KBM-7 (cell line): ENCODE results near the gene C10orf67.

ENCODE experiments used
- DNase-seq: peaks from one replicate; pipeline ENCODE4 v3.0.0-alpha.2; 2015
- in situ Hi-C: fragments of 300-500 bp; cut with MboI; formaldehyde crosslinking; loops from 2 replicates; pipeline ENCODE4 v1.14.3; 2020; ENCODE audit warnings: low sequenced_read_pairs, low pct_unique_long_range_greater_than_20kb, mixed read lengths

C10orf67 gene

DNA sequence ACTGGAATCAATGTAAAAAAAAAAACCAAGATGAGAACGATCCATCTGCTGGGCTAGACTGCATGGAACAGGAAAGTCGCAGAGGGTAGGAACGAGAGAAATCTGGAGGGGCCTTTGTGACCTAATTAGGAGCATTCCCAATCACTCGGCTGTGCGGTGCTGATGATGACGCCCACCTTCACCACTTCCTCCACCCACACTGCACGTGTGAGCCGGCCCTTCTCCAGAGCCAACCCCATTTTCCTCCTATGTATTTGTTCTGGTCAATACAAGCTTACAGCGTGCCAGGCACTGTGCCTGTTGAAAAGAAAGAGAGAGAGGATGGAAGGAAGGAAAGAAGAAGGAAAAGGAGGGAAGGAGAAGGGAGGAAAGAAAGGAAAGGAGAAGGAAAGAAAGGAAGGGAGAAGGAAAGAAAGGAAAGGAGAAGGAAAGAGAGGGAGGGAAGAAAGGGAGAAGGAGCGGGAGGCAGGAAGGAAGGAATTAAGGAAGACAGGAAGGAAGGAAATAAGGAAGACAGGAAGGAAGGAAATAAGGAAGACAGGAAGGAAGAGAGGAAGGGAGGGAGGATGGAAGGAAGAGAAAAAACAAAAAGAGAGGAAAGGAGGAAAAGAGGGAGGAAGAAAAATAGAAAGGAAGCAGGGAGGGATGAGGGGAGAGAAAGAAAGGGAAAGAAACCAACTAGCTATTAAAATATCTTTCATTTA lies 188.0 kb downstream of the C10orf67 start:
- in situ Hi-C loops, result loop anchor here (25.0 kb wide), 1 partner anchor 131 kb away; no protein-coding TSS in a partner anchor

DNA sequence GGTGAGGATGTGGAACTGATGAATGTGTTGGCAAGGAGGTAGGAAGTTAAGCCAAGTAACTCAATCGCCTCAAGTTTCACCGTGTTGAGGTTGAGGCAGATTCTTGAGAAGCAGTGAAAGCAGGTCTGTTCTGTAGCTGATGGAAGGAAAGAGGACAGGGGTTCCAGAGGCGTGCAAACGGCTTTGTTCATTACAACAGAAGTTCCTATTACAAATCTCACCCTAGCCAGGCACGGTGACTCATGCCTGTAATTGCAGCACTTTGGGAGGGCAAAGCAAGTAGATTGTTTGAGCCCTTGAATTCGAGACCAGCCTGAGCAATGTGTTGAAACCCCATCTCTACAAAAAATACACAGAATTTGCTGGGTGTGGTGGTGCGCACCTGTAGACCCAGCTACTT lies 189.4 kb downstream of the C10orf67 start:
- in situ Hi-C loops, result loop anchor here (25.0 kb wide), 1 partner anchor 132 kb away; no protein-coding TSS in a partner anchor
- DNase-seq, result no peak

More for the DNA sequence above, 188.0 kb downstream of the C10orf67 start:
- no peak for DNase-seq
